Choroid plexus epithelial cell (primary cell): ENCODE results near the gene LEFTY1.

ENCODE experiments used
- DNase-seq: peaks from one replicate; pipeline ENCODE4 v3.0.0-alpha.2; 2010; ENCODE audit warnings: low read depth
- H3K4me3 ChIP-seq: 2 replicates; pipeline ENCODE4 v1.5.1; 2011; ENCODE audit warnings: low read depth, mild to moderate bottlenecking, control low read depth, low read length, moderate library complexity
- TF ChIP-seq, protein P1 (sequence below): conservative IDR thresholded peaks from 2 replicates; pipeline ENCODE4 v1.5.1; 2011; ENCODE audit warnings: low read depth, mild to moderate bottlenecking, control low read depth, inconsistent platforms, low read length, moderate library complexity

The LEFTY1 gene

GRCh38 chr1:225923381-225923691 lies 34.4 kb upstream of the LEFTY1 start:
- DNase-seq = no peak
- H3K4me3 ChIP-seq = peak overlapping the region; percentile 94
- TF ChIP-seq, protein P1, sequence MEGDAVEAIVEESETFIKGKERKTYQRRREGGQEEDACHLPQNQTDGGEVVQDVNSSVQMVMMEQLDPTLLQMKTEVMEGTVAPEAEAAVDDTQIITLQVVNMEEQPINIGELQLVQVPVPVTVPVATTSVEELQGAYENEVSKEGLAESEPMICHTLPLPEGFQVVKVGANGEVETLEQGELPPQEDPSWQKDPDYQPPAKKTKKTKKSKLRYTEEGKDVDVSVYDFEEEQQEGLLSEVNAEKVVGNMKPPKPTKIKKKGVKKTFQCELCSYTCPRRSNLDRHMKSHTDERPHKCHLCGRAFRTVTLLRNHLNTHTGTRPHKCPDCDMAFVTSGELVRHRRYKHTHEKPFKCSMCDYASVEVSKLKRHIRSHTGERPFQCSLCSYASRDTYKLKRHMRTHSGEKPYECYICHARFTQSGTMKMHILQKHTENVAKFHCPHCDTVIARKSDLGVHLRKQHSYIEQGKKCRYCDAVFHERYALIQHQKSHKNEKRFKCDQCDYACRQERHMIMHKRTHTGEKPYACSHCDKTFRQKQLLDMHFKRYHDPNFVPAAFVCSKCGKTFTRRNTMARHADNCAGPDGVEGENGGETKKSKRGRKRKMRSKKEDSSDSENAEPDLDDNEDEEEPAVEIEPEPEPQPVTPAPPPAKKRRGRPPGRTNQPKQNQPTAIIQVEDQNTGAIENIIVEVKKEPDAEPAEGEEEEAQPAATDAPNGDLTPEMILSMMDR = no peak

GRCh38 chr1:225921734-225922709 lies 33.1 kb upstream of the LEFTY1 start:
- TF ChIP-seq, protein P1 = no peak
- no peak overlapping the region for H3K4me3 ChIP-seq
- DNase-seq = no peak

DNA sequence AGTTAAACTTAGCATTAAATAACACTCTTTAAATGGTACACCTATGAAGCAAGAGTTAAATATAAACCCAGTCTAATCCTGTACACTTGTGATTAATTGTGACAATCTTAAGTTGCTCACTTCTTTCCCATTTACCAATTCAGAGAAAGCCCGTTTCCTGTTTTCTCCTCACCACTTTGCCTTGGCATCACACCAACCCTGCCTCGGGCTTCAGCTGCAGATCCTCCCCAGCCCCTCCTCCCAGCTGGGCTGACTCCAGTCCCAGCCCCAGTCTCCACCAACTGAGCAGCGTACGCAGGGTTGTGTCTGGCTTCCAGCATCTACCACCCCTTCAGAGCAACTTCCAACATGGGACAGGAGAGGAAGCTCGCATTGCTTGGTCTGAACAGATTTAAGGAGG lies 31.0 kb upstream of the LEFTY1 start:
- TF ChIP-seq, protein P1 = no peak
- peak; percentile 54 for DNase-seq

GRCh38 chr1:225918280-225918679 lies 29.3 kb upstream of the LEFTY1 start:
- TF ChIP-seq, protein P1 = no peak
- no peak overlapping the region for H3K4me3 ChIP-seq
- DNase-seq = no peak

More for the DNA sequence above, 31.0 kb upstream of the LEFTY1 start:
- H3K4me3 ChIP-seq = no peak overlapping the region

DNA sequence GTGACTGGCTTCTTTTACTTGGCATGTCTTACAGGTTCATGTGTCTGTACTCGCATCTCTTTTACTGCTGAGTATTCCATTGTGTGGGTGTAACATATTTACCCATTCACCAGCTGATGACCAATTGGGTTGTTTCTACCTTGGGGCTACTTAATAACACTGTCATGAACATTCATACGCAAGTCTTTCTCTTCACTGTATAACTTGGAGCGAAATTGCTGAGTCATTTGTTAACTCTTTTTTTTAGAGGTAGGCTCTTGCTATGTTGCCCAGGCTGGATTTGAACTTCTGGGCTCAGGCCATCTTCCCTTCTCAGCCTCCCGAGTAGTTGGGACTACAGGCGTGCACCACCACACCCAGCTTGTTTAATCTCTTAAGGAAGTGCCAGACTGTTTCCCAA lies 28.6 kb upstream of the LEFTY1 start:
- TF ChIP-seq, protein P1 = no peak
- DNase-seq = no peak
- no peak overlapping the region for H3K4me3 ChIP-seq

DNA sequence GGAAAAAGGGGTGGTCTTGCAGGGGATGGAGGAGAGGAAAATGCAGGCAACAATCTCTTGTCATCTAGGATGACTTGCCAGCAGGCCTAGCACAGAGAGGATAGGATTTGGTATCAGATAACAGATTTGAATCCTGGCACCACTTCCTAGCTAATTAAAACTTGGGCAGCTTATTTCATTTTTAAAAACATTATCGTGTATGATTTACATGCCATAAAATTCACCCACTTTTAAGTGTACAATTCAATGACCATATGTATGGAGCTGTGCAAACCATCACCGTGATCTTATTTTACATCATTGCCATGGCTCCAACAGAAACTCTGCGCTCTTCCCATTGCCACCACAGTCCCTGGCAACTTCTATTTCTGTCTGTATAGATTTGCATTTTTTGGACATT lies 28.2 kb upstream of the LEFTY1 start:
- TF ChIP-seq, protein P1 = no peak
- no peak for DNase-seq
- no peak overlapping the region for H3K4me3 ChIP-seq

GRCh38 chr1:225915538-225915991 lies 26.6 kb upstream of the LEFTY1 start:
- no peak overlapping the region for H3K4me3 ChIP-seq
- TF ChIP-seq, protein P1 = no peak
- DNase-seq = no peak
